ENCODE data around the gene TNFRSF6B. TPM values are rescaled to one million over a fixed set of nuclear protein-coding genes. Genes with fewer than 3 reads are reported as not detected.
"Not testable (repeated sequence)": the region's sequence is repeated elsewhere in the genome, so short reads cannot be mapped to it uniquely, and the experiment has no call there.

The TNFRSF6B gene, protein sequence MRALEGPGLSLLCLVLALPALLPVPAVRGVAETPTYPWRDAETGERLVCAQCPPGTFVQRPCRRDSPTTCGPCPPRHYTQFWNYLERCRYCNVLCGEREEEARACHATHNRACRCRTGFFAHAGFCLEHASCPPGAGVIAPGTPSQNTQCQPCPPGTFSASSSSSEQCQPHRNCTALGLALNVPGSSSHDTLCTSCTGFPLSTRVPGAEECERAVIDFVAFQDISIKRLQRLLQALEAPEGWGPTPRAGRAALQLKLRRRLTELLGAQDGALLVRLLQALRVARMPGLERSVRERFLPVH
- total RNA-seq: 509 and 817 TPM in 2 replicates

DNA sequence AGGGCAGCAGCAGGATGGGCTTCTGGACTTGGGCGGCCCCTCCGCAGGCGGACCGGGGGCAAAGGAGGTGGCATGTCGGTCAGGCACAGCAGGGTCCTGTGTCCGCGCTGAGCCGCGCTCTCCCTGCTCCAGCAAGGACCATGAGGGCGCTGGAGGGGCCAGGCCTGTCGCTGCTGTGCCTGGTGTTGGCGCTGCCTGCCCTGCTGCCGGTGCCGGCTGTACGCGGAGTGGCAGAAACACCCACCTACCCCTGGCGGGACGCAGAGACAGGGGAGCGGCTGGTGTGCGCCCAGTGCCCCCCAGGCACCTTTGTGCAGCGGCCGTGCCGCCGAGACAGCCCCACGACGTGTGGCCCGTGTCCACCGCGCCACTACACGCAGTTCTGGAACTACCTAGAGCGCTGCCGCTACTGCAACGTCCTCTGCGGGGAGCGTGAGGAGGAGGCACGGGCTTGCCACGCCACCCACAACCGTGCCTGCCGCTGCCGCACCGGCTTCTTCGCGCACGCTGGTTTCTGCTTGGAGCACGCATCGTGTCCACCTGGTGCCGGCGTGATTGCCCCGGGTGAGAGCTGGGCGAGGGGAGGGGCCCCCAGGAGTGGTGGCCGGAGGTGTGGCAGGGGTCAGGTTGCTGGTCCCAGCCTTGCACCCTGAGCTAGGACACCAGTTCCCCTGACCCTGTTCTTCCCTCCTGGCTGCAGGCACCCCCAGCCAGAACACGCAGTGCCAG lies at the start of gene TNFRSF6B:
Gene TNFRSF6B (plus strand): TSS at position 25 of the 729 bp plus-strand sequence. CDS start 116 bp downstream, at position 141.
- no peak for DNase-seq (ENCODE audit: low read depth)
- TF ChIP-seq, protein P1, sequence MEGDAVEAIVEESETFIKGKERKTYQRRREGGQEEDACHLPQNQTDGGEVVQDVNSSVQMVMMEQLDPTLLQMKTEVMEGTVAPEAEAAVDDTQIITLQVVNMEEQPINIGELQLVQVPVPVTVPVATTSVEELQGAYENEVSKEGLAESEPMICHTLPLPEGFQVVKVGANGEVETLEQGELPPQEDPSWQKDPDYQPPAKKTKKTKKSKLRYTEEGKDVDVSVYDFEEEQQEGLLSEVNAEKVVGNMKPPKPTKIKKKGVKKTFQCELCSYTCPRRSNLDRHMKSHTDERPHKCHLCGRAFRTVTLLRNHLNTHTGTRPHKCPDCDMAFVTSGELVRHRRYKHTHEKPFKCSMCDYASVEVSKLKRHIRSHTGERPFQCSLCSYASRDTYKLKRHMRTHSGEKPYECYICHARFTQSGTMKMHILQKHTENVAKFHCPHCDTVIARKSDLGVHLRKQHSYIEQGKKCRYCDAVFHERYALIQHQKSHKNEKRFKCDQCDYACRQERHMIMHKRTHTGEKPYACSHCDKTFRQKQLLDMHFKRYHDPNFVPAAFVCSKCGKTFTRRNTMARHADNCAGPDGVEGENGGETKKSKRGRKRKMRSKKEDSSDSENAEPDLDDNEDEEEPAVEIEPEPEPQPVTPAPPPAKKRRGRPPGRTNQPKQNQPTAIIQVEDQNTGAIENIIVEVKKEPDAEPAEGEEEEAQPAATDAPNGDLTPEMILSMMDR (conservative IDR thresholded peaks at IDR 0.05; ENCODE audit: low read depth, low read length): no peak
- peak within 1 kb of the TSS; percentile 75 for H3K4me3 ChIP-seq (ENCODE audit: low read depth, low read length)

DNA sequence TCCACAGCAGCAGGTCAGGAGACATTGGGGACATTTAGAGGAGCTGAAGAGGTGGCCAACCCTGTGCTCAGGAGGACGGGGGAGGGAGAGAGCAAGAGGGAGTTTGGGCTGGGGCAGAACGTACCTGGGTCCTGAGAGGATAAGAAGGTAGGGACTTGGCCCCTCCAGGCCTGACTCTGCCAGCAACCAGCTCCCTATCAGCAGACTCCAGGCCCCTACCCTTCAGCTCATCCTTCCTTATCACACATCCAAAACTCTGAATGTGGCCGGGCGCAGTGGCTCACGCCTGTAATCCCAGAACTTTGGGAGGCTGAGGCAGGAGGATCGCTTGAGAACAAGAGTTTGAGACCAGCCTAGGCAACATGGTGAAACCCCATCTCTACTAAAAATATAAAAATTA lies 48.3 kb upstream of the TNFRSF6B start:
- H3K4me3 ChIP-seq (ENCODE audit: low read depth, low read length): no peak overlapping the region
- TF ChIP-seq, protein P1 (conservative IDR thresholded peaks at IDR 0.05; ENCODE audit: low read depth, low read length): no peak
- no peak for DNase-seq (ENCODE audit: low read depth)

DNA sequence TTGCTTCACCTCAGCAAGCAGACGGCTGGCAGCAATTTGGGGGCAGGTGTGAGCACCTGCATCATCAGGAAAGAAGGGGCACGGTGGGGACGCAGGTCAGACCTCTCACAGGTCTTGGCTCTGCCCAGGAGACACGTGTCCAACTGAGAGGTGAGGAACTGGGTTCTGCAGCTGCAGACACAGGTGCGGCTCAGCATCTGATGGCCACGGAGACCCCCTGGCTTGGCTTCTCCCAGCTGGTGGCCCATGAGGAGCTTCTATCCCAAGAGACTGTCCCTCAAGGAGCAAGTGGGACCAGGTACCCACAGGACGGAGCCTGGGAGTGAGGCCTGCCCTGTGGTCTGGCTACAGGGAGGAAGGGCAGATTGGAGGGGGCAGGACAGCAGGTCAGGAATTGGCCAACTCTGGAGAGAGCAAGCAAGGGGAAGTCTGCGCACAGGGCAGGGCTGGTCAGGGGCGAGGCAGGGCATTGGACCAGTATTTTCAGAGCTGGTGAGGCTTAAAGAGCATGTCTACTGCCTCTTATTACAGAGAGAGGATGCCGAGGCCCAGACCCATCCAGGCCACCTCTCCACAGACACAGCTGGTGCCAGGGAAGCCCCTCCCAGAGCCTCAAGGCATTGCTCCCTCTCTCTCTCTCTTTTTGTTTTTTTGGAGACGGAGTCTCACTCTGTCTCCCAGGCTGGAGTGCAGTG lies 47.4 kb upstream of the TNFRSF6B start:
- no peak overlapping the region for H3K4me3 ChIP-seq (ENCODE audit: low read depth, low read length)
- TF ChIP-seq, protein P1 (conservative IDR thresholded peaks at IDR 0.05; ENCODE audit: low read depth, low read length): no peak
- no peak for DNase-seq (ENCODE audit: low read depth)

DNA sequence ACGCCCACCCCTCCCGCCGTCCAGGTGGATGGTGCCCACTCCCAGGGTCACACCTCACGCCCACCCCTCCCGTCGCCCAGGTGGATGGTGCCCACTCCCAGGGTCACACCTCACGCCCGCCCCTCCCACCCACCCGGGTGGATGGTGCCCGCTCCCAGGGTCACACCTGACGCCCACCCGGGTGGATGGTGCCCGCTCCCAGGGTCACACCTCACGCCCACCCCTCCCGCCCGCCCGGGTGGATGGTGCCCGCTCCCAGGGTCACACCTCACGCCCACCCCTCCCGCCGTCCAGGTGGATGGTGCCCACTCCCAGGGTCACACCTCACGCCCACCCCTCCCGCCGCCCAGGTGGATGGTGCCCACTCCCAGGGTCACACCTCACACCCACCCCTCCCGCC lies 46.0 kb upstream of the TNFRSF6B start:
- not testable (repeated sequence) for DNase-seq (ENCODE audit: low read depth); H3K4me3 ChIP-seq (ENCODE audit: low read depth, low read length)

DNA sequence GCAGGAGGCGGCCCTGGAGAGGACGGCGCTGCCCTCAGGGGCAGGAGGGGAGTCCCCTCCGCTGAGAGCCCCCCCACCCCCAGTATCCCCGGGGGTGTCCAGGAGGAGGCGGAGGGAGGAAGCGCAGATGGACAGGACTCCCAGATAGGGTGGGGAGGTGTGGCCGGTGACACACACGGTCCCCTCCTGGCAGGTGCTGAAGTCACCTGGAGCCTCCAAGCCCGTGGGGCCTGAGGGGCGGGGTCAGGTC lies 44.6 kb upstream of the TNFRSF6B start:
- no peak for DNase-seq (ENCODE audit: low read depth)
- TF ChIP-seq, protein P1 (conservative IDR thresholded peaks at IDR 0.05; ENCODE audit: low read depth, low read length): no peak
- peak overlapping the region; percentile 72 for H3K4me3 ChIP-seq (ENCODE audit: low read depth, low read length)

DNA sequence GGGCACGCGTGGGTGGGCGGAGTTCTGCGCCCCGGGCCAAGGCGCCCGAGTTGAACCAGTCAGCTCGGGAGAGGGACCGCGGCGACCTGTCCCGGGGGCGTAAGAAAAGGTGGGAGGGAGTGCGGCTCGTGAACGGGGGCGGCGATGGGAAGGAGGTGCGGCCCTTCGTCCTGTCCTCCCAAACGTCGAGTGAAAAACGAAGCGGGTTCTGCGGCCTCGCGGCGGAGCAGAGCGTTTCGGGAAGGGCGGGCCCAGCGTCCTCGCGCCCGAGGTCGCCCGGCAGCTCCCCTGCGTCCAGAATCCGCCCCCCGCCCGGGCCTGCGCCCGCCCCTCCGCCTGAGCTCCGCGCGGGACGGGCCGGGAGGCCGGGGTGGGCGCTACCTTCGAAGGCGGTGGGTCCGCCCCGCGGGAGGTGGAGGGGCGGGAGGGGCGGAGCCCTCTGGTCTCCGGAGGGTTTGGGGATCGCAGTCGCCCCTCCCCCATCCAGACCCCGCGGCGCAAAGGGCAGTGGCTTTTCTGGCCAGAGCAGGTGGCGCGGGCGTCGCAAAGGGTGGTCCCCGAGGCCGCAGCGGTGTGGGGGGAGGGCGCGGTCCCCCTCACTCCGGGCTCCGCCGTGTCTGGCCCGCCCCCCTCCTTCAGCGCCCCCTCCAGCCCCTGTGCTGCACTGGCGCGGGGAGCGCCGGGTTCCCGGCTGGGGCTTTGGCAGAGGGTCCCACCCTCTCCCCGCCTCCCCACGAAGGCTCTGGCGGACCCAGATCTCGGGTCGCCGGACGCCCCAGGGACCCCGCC lies 44.1 kb upstream of the TNFRSF6B start:
- TF ChIP-seq, protein P1 (conservative IDR thresholded peaks at IDR 0.05; ENCODE audit: low read depth, low read length): no peak
- peak overlapping the region; percentile 72 for H3K4me3 ChIP-seq (ENCODE audit: low read depth, low read length)
- DNase-seq (ENCODE audit: low read depth): no peak

Measured in epithelial cell of proximal tubule (primary cell).